ENCODE measurements around the gene MC5R.

MC5R gene

GRCh38 chr18:13799396-13799795 lies 24.6 kb upstream of the MC5R start:
- Histone ChIP-seq H3K4me3 (ENCODE audit: low read length) (no peak overlapping the region), H2AK5ac (ENCODE audit: low read length) (no peak overlapping the region), H3K36me3 (ENCODE audit: control insufficient read depth, insufficient read depth, low read length) (no peaks in the 10 kb centered on the region), H3K4me1 (ENCODE audit: control insufficient read depth, low read depth, low read length) (no peaks in the 10 kb centered on the region), H3K27me3 (ENCODE audit: insufficient read depth, low read length, poor library complexity) (no peaks in the 10 kb centered on the region), H4K8ac (ENCODE audit: low read depth, low read length) (no peak overlapping the region), H4K5ac (ENCODE audit: low read length) (no peak overlapping the region), H3K56ac (ENCODE audit: low read length) (no peak overlapping the region), H2BK15ac (replicated peaks; ENCODE audit: low read depth) (no peak overlapping the region), H3K79me1 (ENCODE audit: low read length) (no peaks in the 10 kb centered on the region), H3K79me2 (ENCODE audit: control insufficient read depth, insufficient read depth, low read length) (no peaks in the 10 kb centered on the region), H3K23ac (ENCODE audit: low read length) (no peak overlapping the region), H3K27ac (ENCODE audit: low read depth, low read length) (no peak overlapping the region), H3K4ac (ENCODE audit: low read depth, low read length) (no peak overlapping the region), H2BK120ac (ENCODE audit: low read depth, low read length) (no peak overlapping the region), H2BK5ac (ENCODE audit: low read length) (no peak overlapping the region), H3K9ac (ENCODE audit: low read length) (no peak overlapping the region), H3K18ac (ENCODE audit: low read length) (no peak overlapping the region), H3K4me2 (ENCODE audit: low read length) (no peak overlapping the region)
- no CpG with 5 or more reads among the region's 11 CpGs for WGBS (ENCODE audit: extremely low coverage, insufficient coverage, low lambda C conversion rate)
- DNase-seq, result no peak

- Histone ChIP-seq H3K4me3 (ENCODE audit: low read length) (no peak overlapping the region), H3K18ac (ENCODE audit: low read length) (no peak overlapping the region), H3K27ac (ENCODE audit: low read depth, low read length) (no peak overlapping the region), H3K4ac (ENCODE audit: low read depth, low read length) (no peak overlapping the region), H3K27me3 (ENCODE audit: insufficient read depth, low read length, poor library complexity) (no peaks in the 10 kb centered on the region), H3K23ac (ENCODE audit: low read length) (no peak overlapping the region), H3K9ac (ENCODE audit: low read length) (peak overlapping the region; percentile 53), H3K79me1 (ENCODE audit: low read length) (no peaks in the 10 kb centered on the region), H3K4me2 (ENCODE audit: low read length) (peak overlapping the region; percentile 66), H4K5ac (ENCODE audit: low read length) (no peak overlapping the region), H3K4me1 (ENCODE audit: control insufficient read depth, low read depth, low read length) (no peaks in the 10 kb centered on the region), H4K8ac (ENCODE audit: low read depth, low read length) (no peak overlapping the region), H2BK120ac (ENCODE audit: low read depth, low read length) (no peak overlapping the region), H2AK5ac (ENCODE audit: low read length) (no peak overlapping the region), H3K56ac (ENCODE audit: low read length) (peak overlapping the region; percentile 83), H3K36me3 (ENCODE audit: control insufficient read depth, insufficient read depth, low read length) (no peaks in the 10 kb centered on the region), H2BK5ac (ENCODE audit: low read length) (no peak overlapping the region), H3K79me2 (ENCODE audit: control insufficient read depth, insufficient read depth, low read length) (no peaks in the 10 kb centered on the region), H2BK15ac (replicated peaks; ENCODE audit: low read depth) (no peak overlapping the region)
- WGBS (ENCODE audit: extremely low coverage, insufficient coverage, low lambda C conversion rate), result no CpG with 5 or more reads among the region's 30 CpGs
- peak; percentile 63 for DNase-seq
Measured at GRCh38 chr18:13800505-13801259, 23.3 kb upstream of the MC5R start.

GRCh38 chr18:13801260-13801601 lies 22.7 kb upstream of the MC5R start:
- Histone ChIP-seq H3K36me3 (ENCODE audit: control insufficient read depth, insufficient read depth, low read length) (no peaks in the 10 kb centered on the region), H3K56ac (ENCODE audit: low read length) (peak overlapping the region; percentile 83), H2BK15ac (replicated peaks; ENCODE audit: low read depth) (no peak overlapping the region), H3K18ac (ENCODE audit: low read length) (no peak overlapping the region), H2AK5ac (ENCODE audit: low read length) (no peak overlapping the region), H3K4me3 (ENCODE audit: low read length) (peak overlapping the region; percentile 10), H3K4me1 (ENCODE audit: control insufficient read depth, low read depth, low read length) (no peaks in the 10 kb centered on the region), H2BK120ac (ENCODE audit: low read depth, low read length) (no peak overlapping the region), H3K4ac (ENCODE audit: low read depth, low read length) (no peak overlapping the region), H3K79me2 (ENCODE audit: control insufficient read depth, insufficient read depth, low read length) (no peaks in the 10 kb centered on the region), H4K5ac (ENCODE audit: low read length) (no peak overlapping the region), H3K27me3 (ENCODE audit: insufficient read depth, low read length, poor library complexity) (no peaks in the 10 kb centered on the region), H2BK5ac (ENCODE audit: low read length) (no peak overlapping the region), H3K4me2 (ENCODE audit: low read length) (peak overlapping the region; percentile 66), H3K9ac (ENCODE audit: low read length) (peak overlapping the region; percentile 53), H4K8ac (ENCODE audit: low read depth, low read length) (no peak overlapping the region), H3K79me1 (ENCODE audit: low read length) (no peaks in the 10 kb centered on the region), H3K27ac (ENCODE audit: low read depth, low read length) (no peak overlapping the region), H3K23ac (ENCODE audit: low read length) (no peak overlapping the region)
- no CpG with 5 or more reads among the region's 15 CpGs for WGBS (ENCODE audit: extremely low coverage, insufficient coverage, low lambda C conversion rate)
- no peak for DNase-seq

- H4K5ac ChIP-seq (ENCODE audit: low read length), result no peak overlapping the region
- no peaks in the 10 kb centered on the region for H3K79me2 ChIP-seq (ENCODE audit: control insufficient read depth, insufficient read depth, low read length)
- H2BK5ac ChIP-seq (ENCODE audit: low read length), result no peak overlapping the region
- no peak for DNase-seq
- no CpG with 5 or more reads among the region's 4 CpGs for WGBS (ENCODE audit: extremely low coverage, insufficient coverage, low lambda C conversion rate)
- no peaks in the 10 kb centered on the region for H3K27me3 ChIP-seq (ENCODE audit: insufficient read depth, low read length, poor library complexity)
- H3K56ac ChIP-seq (ENCODE audit: low read length), result no peak overlapping the region
- H3K27ac ChIP-seq (ENCODE audit: low read depth, low read length), result no peak overlapping the region
- H2AK5ac ChIP-seq (ENCODE audit: low read length), result no peak overlapping the region
- no peak overlapping the region for H3K18ac ChIP-seq (ENCODE audit: low read length)
- no peak overlapping the region for H2BK15ac ChIP-seq (replicated peaks; ENCODE audit: low read depth)
- peaks cover 9% of the 10 kb centered on the region for H3K4me1 ChIP-seq (ENCODE audit: control insufficient read depth, low read depth, low read length)
- no peak overlapping the region for H3K23ac ChIP-seq (ENCODE audit: low read length)
- H3K4ac ChIP-seq (ENCODE audit: low read depth, low read length), result no peak overlapping the region
- H2BK120ac ChIP-seq (ENCODE audit: low read depth, low read length), result no peak overlapping the region
- H3K4me3 ChIP-seq (ENCODE audit: low read length), result no peak overlapping the region
- H4K8ac ChIP-seq (ENCODE audit: low read depth, low read length), result no peak overlapping the region
- H3K79me1 ChIP-seq (ENCODE audit: low read length), result no peaks in the 10 kb centered on the region
- H3K36me3 ChIP-seq (ENCODE audit: control insufficient read depth, insufficient read depth, low read length), result no peaks in the 10 kb centered on the region
- H3K4me2 ChIP-seq (ENCODE audit: low read length), result no peak overlapping the region
- H3K9ac ChIP-seq (ENCODE audit: low read length), result no peak overlapping the region
Measured at GRCh38 chr18:13804305-13804704, 19.6 kb upstream of the MC5R start.

- peak; percentile 28 for DNase-seq
- H3K56ac ChIP-seq (ENCODE audit: low read length), result no peak overlapping the region
- WGBS (ENCODE audit: extremely low coverage, insufficient coverage, low lambda C conversion rate), result no CpG with 5 or more reads among the region's 8 CpGs
- peaks cover 24% of the 10 kb centered on the region for H3K4me1 ChIP-seq (ENCODE audit: control insufficient read depth, low read depth, low read length)
- H4K5ac ChIP-seq (ENCODE audit: low read length), result no peak overlapping the region
- H3K9ac ChIP-seq (ENCODE audit: low read length), result no peak overlapping the region
- no peaks in the 10 kb centered on the region for H3K79me1 ChIP-seq (ENCODE audit: low read length)
- no peaks in the 10 kb centered on the region for H3K36me3 ChIP-seq (ENCODE audit: control insufficient read depth, insufficient read depth, low read length)
- no peak overlapping the region for H2AK5ac ChIP-seq (ENCODE audit: low read length)
- H3K23ac ChIP-seq (ENCODE audit: low read length), result no peak overlapping the region
- H2BK5ac ChIP-seq (ENCODE audit: low read length), result peak overlapping the region; percentile 13
- no peak overlapping the region for H3K4me3 ChIP-seq (ENCODE audit: low read length)
- no peaks in the 10 kb centered on the region for H3K79me2 ChIP-seq (ENCODE audit: control insufficient read depth, insufficient read depth, low read length)
- no peak overlapping the region for H3K27ac ChIP-seq (ENCODE audit: low read depth, low read length)
- H2BK120ac ChIP-seq (ENCODE audit: low read depth, low read length), result no peak overlapping the region
- peak overlapping the region; percentile 37 for H2BK15ac ChIP-seq (replicated peaks; ENCODE audit: low read depth)
- H3K27me3 ChIP-seq (ENCODE audit: insufficient read depth, low read length, poor library complexity), result no peaks in the 10 kb centered on the region
- H4K8ac ChIP-seq (ENCODE audit: low read depth, low read length), result no peak overlapping the region
- peak overlapping the region; percentile 27 for H3K4ac ChIP-seq (ENCODE audit: low read depth, low read length)
- H3K18ac ChIP-seq (ENCODE audit: low read length), result peak overlapping the region; percentile 30
- no peak overlapping the region for H3K4me2 ChIP-seq (ENCODE audit: low read length)
Measured at GRCh38 chr18:13808294-13809042, 15.5 kb upstream of the MC5R start.
